Measurements from ENCODE around the gene ANKRD28. TPM values are rescaled to one million over a fixed set of nuclear protein-coding genes. Genes with fewer than 3 reads are reported as not detected.
"Not testable (repeated sequence)": the region's sequence is repeated elsewhere in the genome, so short reads cannot be mapped to it uniquely, and the experiment has no call there.

Gene ANKRD28
- total RNA-seq, 1 experiment from 2014 or later, result 113 TPM

DNA sequence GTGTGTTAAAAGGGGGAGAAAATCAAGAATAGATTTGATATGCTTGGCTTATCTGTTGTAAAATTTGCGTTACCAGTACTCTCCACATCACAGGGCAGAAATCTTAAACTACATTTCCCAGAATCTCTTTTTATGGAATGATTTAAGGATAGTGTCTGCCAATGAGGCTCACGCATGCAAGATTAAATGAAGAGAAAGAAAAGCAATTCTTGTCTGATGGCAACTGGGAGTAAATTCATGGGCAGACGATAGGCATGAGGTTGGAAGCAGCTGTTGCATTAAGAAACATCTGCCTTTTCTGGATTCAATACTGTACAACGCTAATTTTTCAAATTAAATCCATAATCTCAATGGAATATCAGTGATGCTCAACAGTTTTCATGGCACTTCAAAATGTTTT is 27.2 kb upstream of the ANKRD28 start:
- DNase-seq, result no peak
- Histone ChIP-seq H2AFZ (ENCODE audit: low read length) (no peak overlapping the region), H3K4me1 (ENCODE audit: low read length) (peaks cover 24% of the 10 kb centered on the region), H3K79me2 (ENCODE audit: low read length) (peaks cover 100% of the 10 kb centered on the region), H3K9me3 (ENCODE audit: low read length) (no peaks in the 10 kb centered on the region), H3K9me2 (replicated peaks; ENCODE audit: insufficient read depth, low read length) (no peaks in the 10 kb centered on the region), H3K4me2 (ENCODE audit: low read depth, low read length, poor library complexity, severe bottlenecking) (no peak overlapping the region), H3K36me3 (ENCODE audit: insufficient read depth, low read length) (no peaks in the 10 kb centered on the region), H4K20me1 (ENCODE audit: insufficient read depth, low read depth, low read length) (peaks cover 3% of the 10 kb centered on the region), H3K27ac (ENCODE audit: low read length) (no peak overlapping the region), H3K9ac (ENCODE audit: low read length) (no peak overlapping the region), H3K27me3 (ENCODE audit: low read length) (no peaks in the 10 kb centered on the region), H3K4me3 (ENCODE audit: low read length) (no peak overlapping the region)

DNA sequence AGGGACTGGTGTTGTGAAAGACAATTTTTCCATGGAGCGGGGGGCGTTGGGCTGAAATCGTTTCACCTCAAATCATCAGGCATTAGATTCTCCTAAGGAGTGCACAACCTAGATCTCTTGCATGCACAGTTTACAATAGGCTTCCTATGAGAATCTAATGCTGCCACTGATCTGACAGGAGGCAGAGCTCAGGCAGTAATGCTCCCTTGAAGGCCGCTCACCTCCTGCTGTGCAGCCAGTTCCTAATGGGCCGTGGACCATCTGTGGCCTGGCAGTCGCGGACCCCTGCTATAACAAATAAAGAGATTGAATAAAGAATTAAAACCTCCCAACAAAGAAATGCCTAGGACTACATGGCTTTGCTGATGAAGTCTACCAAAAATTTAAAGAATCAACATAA is 25.3 kb upstream of the ANKRD28 start:
- H2AFZ ChIP-seq (ENCODE audit: low read length), result no peak overlapping the region
- H3K9ac ChIP-seq (ENCODE audit: low read length), result no peak overlapping the region
- H3K4me2 ChIP-seq (ENCODE audit: low read depth, low read length, poor library complexity, severe bottlenecking), result no peak overlapping the region
- H3K36me3 ChIP-seq (ENCODE audit: insufficient read depth, low read length), result no peaks in the 10 kb centered on the region
- DNase-seq, result no peak
- peaks cover 3% of the 10 kb centered on the region for H4K20me1 ChIP-seq (ENCODE audit: insufficient read depth, low read depth, low read length)
- H3K9me2 ChIP-seq (replicated peaks; ENCODE audit: insufficient read depth, low read length), result no peaks in the 10 kb centered on the region
- peaks cover 31% of the 10 kb centered on the region for H3K4me1 ChIP-seq (ENCODE audit: low read length)
- H3K9me3 ChIP-seq (ENCODE audit: low read length), result no peaks in the 10 kb centered on the region
- H3K27me3 ChIP-seq (ENCODE audit: low read length), result no peaks in the 10 kb centered on the region
- H3K79me2 ChIP-seq (ENCODE audit: low read length), result peaks cover 100% of the 10 kb centered on the region
- no peak overlapping the region for H3K4me3 ChIP-seq (ENCODE audit: low read length)
- H3K27ac ChIP-seq (ENCODE audit: low read length), result no peak overlapping the region

DNA sequence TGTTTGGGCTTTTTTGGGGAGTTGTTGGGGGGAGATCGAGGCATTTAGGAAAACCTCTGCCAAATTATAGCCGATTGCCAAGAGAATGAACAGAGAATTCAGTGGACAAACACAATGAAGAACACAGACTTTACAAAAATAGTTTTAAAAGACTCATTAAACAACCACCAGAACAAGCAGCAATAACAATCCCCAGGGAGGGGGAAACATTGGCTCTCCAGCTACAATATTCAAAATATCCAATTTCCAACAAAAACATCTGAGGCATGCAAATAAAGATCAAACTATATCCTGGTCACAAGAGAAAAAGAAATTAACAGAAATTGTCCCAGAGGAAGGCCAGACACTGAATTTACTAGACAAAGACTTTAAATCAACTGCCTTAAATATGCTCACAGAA is 24.5 kb upstream of the ANKRD28 start:
- Histone ChIP-seq H3K27me3 (ENCODE audit: low read length) (no peaks in the 10 kb centered on the region), H3K9me2 (replicated peaks; ENCODE audit: insufficient read depth, low read length) (no peaks in the 10 kb centered on the region), H3K4me1 (ENCODE audit: low read length) (peaks cover 30% of the 10 kb centered on the region), H3K9me3 (ENCODE audit: low read length) (no peaks in the 10 kb centered on the region), H2AFZ (ENCODE audit: low read length) (no peak overlapping the region), H4K20me1 (ENCODE audit: insufficient read depth, low read depth, low read length) (peaks cover 3% of the 10 kb centered on the region), H3K9ac (ENCODE audit: low read length) (no peak overlapping the region), H3K4me3 (ENCODE audit: low read length) (no peak overlapping the region), H3K36me3 (ENCODE audit: insufficient read depth, low read length) (no peaks in the 10 kb centered on the region), H3K4me2 (ENCODE audit: low read depth, low read length, poor library complexity, severe bottlenecking) (no peak overlapping the region), H3K27ac (ENCODE audit: low read length) (no peak overlapping the region), H3K79me2 (ENCODE audit: low read length) (peaks cover 100% of the 10 kb centered on the region)
- no peak for DNase-seq

DNA sequence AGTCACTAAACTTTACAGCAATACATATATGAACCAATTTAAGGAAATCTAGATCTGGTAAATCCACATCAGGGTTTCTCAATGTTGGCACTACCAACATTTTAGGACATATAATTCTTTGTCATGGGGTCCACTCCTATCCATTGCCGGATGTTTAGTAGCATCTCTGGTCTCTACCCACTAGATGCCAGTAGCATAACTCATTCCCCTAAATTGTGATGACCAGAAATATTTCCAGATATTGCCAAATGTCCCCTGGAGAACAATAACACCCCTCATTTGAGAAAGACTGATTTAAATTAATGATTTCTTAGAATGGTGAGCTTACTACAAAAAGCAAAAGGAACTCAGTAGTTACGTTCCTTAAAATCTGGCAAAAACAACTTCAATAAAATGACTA is 23.1 kb upstream of the ANKRD28 start:
- peaks cover 38% of the 10 kb centered on the region for H3K4me1 ChIP-seq (ENCODE audit: low read length)

DNA sequence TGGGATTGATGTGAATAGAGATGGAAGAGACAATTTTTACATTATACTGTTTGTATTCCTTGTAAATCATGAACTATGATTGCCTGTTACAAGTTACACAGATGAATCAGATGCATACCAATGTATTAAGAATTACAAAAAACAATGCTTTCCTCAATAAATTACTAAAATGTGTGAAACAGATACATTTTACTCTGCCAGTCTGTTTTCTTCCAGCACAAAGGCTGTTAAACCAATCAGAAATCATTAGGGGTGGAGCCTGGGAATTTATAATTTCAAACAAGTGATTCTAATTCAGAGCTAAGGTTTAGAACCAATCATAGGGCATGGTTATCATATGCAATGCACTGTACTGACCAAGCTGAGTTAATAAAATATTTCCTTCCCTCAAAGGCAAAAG is 21.8 kb upstream of the ANKRD28 start:
- Histone ChIP-seq H3K9me2 (replicated peaks; ENCODE audit: insufficient read depth, low read length) (no peaks in the 10 kb centered on the region), H3K27me3 (ENCODE audit: low read length) (no peaks in the 10 kb centered on the region), H3K36me3 (ENCODE audit: insufficient read depth, low read length) (no peaks in the 10 kb centered on the region), H4K20me1 (ENCODE audit: insufficient read depth, low read depth, low read length) (peaks cover 3% of the 10 kb centered on the region; the same call in 1 of the 2 replicates), H3K4me3 (ENCODE audit: low read length) (no peak overlapping the region), H3K27ac (ENCODE audit: low read length) (no peak overlapping the region), H3K9me3 (ENCODE audit: low read length) (no peaks in the 10 kb centered on the region), H3K4me2 (ENCODE audit: low read depth, low read length, poor library complexity, severe bottlenecking) (no peak overlapping the region), H3K79me2 (ENCODE audit: low read length) (peaks cover 98% of the 10 kb centered on the region), H3K4me1 (ENCODE audit: low read length) (peaks cover 45% of the 10 kb centered on the region), H3K9ac (ENCODE audit: low read length) (no peak overlapping the region), H2AFZ (ENCODE audit: low read length) (no peak overlapping the region)
- no peak for DNase-seq

More for the DNA sequence above, 23.1 kb upstream of the ANKRD28 start:
- no peak overlapping the region for H3K4me3 ChIP-seq (ENCODE audit: low read length)
- no peaks in the 10 kb centered on the region for H3K9me3 ChIP-seq (ENCODE audit: low read length)
- DNase-seq, result no peak
- no peaks in the 10 kb centered on the region for H3K9me2 ChIP-seq (replicated peaks; ENCODE audit: insufficient read depth, low read length)
- no peak overlapping the region for H2AFZ ChIP-seq (ENCODE audit: low read length)
- H3K36me3 ChIP-seq (ENCODE audit: insufficient read depth, low read length), result no peaks in the 10 kb centered on the region
- H3K4me2 ChIP-seq (ENCODE audit: low read depth, low read length, poor library complexity, severe bottlenecking), result no peak overlapping the region
- H3K9ac ChIP-seq (ENCODE audit: low read length), result no peak overlapping the region
- peaks cover 100% of the 10 kb centered on the region for H3K79me2 ChIP-seq (ENCODE audit: low read length)
- no peaks in the 10 kb centered on the region for H3K27me3 ChIP-seq (ENCODE audit: low read length)
- H4K20me1 ChIP-seq (ENCODE audit: insufficient read depth, low read depth, low read length), result peaks cover 3% of the 10 kb centered on the region; the same call in 1 of the 2 replicates
- no peak overlapping the region for H3K27ac ChIP-seq (ENCODE audit: low read length)

DNA sequence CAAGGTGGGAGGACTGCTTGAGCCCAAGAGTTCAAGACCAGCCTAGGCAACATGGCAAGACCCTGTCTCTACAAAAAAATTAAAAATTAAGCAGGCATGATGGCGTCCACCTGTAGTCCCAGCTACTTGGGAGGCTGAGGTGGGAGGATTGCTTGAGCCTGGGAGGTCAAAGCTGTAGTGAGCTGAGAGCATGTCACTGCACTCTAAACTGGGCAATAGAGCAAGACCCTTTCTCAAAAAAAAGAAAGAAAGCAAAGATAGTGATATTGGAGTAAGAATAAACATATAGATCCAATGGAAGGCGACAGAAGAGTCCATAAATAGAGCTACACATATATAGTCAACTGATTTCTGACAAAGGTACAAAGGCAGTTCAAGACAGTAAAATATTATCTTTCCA is 21.3 kb upstream of the ANKRD28 start:
- Histone ChIP-seq H4K20me1 (ENCODE audit: insufficient read depth, low read depth, low read length) (no peaks in the 10 kb centered on the region; the same call in 1 of the 2 replicates), H3K79me2 (ENCODE audit: low read length) (peaks cover 98% of the 10 kb centered on the region)

DNA sequence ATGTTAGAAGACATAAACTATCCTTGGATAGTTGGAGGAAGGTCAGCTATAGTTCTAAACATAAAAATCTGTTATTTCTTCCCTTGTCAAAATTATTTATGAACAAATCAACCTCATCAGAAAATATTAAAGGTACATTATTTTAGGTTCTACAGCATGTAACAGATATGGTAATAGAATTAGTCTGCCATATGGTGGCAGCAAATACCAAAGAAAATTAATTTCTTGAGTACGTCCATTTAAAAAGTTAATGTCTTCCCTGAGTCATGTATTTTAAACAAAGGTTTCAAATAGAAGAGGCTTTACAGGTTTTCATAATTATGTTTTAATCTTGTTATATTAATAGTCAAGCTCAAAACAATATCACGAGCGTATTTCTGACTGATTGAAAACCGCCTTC is 17.9 kb upstream of the ANKRD28 start:
- no peaks in the 10 kb centered on the region for H3K27me3 ChIP-seq (ENCODE audit: low read length)
- H3K36me3 ChIP-seq (ENCODE audit: insufficient read depth, low read length), result no peaks in the 10 kb centered on the region
- no peaks in the 10 kb centered on the region; the same call in 1 of the 2 replicates for H4K20me1 ChIP-seq (ENCODE audit: insufficient read depth, low read depth, low read length)
- H3K9me2 ChIP-seq (replicated peaks; ENCODE audit: insufficient read depth, low read length), result no peaks in the 10 kb centered on the region
- no peaks in the 10 kb centered on the region for H3K9me3 ChIP-seq (ENCODE audit: low read length)
- peak overlapping the region; percentile 44; the same call in 1 of the 2 replicates for H3K27ac ChIP-seq (ENCODE audit: low read length)
- no peak overlapping the region for H2AFZ ChIP-seq (ENCODE audit: low read length)
- no peak overlapping the region for H3K9ac ChIP-seq (ENCODE audit: low read length)
- peaks cover 58% of the 10 kb centered on the region for H3K4me1 ChIP-seq (ENCODE audit: low read length)
- H3K4me3 ChIP-seq (ENCODE audit: low read length), result no peak overlapping the region
- DNase-seq, result peak; percentile 81
- H3K79me2 ChIP-seq (ENCODE audit: low read length), result peaks cover 97% of the 10 kb centered on the region
- peak overlapping the region; percentile 28 for H3K4me2 ChIP-seq (ENCODE audit: low read depth, low read length, poor library complexity, severe bottlenecking)

More for the DNA sequence above, 21.3 kb upstream of the ANKRD28 start:
- Histone ChIP-seq H3K27ac (ENCODE audit: low read length) (no peak overlapping the region), H3K4me3 (ENCODE audit: low read length) (no peak overlapping the region), H2AFZ (ENCODE audit: low read length) (no peak overlapping the region), H3K4me1 (ENCODE audit: low read length) (peaks cover 45% of the 10 kb centered on the region), H3K9ac (ENCODE audit: low read length) (no peak overlapping the region), H3K36me3 (ENCODE audit: insufficient read depth, low read length) (no peaks in the 10 kb centered on the region), H3K27me3 (ENCODE audit: low read length) (no peaks in the 10 kb centered on the region), H3K4me2 (ENCODE audit: low read depth, low read length, poor library complexity, severe bottlenecking) (no peak overlapping the region), H3K9me3 (ENCODE audit: low read length) (no peaks in the 10 kb centered on the region), H3K9me2 (replicated peaks; ENCODE audit: insufficient read depth, low read length) (no peaks in the 10 kb centered on the region)
- no peak for DNase-seq

DNA sequence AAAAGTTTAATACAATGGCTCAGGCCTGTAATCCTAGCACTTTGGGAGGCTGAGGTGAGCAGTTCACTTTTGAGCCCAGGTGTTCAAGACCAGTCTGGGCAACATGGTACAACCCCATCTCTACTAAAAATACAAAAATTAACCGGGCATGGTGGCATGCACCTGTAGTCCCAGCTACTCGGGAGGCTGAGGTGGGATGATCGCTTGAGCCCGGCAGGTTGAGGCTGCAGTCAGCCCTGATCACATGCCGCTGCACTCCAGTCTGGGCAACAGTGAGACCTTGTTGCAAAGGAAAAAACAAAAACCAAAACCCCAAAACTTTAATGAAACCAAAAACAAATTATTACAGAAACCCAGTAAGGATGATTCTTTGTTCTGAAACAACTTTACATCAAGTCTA is 15.3 kb upstream of the ANKRD28 start:
- not testable (repeated sequence) for H3K27me3 ChIP-seq (ENCODE audit: low read length); H3K4me2 ChIP-seq (ENCODE audit: low read depth, low read length, poor library complexity, severe bottlenecking); H3K4me3 ChIP-seq (ENCODE audit: low read length); H3K9ac ChIP-seq (ENCODE audit: low read length); H4K20me1 ChIP-seq (ENCODE audit: insufficient read depth, low read depth, low read length); H3K9me3 ChIP-seq (ENCODE audit: low read length); H3K36me3 ChIP-seq (ENCODE audit: insufficient read depth, low read length); H2AFZ ChIP-seq (ENCODE audit: low read length); DNase-seq; H3K9me2 ChIP-seq (replicated peaks; ENCODE audit: insufficient read depth, low read length)
- Histone ChIP-seq H3K27ac (ENCODE audit: low read length) (peak overlapping the region; percentile 10; the same call in 1 of the 2 replicates), H3K4me1 (ENCODE audit: low read length) (peaks cover 76% of the 10 kb centered on the region), H3K79me2 (ENCODE audit: low read length) (peaks cover 97% of the 10 kb centered on the region)

DNA sequence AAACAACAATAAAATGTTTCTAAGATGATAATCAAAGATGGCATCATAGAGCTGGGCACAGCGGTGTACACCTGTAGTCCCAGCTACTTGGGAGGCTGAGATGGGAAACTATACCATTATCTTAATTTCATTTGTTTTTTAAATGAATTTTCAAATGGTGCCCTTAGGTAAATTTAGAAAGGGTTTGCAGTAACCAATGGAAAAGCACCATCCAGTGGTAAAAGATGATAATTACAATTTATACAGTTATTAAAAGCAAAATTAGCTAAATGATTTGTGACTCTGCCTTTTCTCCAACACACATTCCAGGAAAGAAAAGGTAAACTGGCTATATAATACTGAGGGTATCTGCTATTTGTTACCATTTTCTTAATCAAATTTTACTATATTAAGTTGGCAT is 14.4 kb upstream of the ANKRD28 start:
- no peak overlapping the region for H3K27ac ChIP-seq (ENCODE audit: low read length)
- DNase-seq, result peak; percentile 75
- no peaks in the 10 kb centered on the region for H3K36me3 ChIP-seq (ENCODE audit: insufficient read depth, low read length)
- no peak overlapping the region for H3K9ac ChIP-seq (ENCODE audit: low read length)
- H3K4me3 ChIP-seq (ENCODE audit: low read length), result no peak overlapping the region
- H4K20me1 ChIP-seq (ENCODE audit: insufficient read depth, low read depth, low read length), result no peaks in the 10 kb centered on the region
- no peaks in the 10 kb centered on the region for H3K9me2 ChIP-seq (replicated peaks; ENCODE audit: insufficient read depth, low read length)
- no peak overlapping the region for H2AFZ ChIP-seq (ENCODE audit: low read length)
- H3K79me2 ChIP-seq (ENCODE audit: low read length), result peaks cover 97% of the 10 kb centered on the region
- H3K4me1 ChIP-seq (ENCODE audit: low read length), result peaks cover 76% of the 10 kb centered on the region
- H3K4me2 ChIP-seq (ENCODE audit: low read depth, low read length, poor library complexity, severe bottlenecking), result no peak overlapping the region
- no peaks in the 10 kb centered on the region for H3K9me3 ChIP-seq (ENCODE audit: low read length)
- H3K27me3 ChIP-seq (ENCODE audit: low read length), result no peaks in the 10 kb centered on the region

All from Karpas-422 (cell line).